ENCODE data around the gene TANK. TPM values are rescaled to one million over a fixed set of nuclear protein-coding genes. Genes with fewer than 3 reads are reported as not detected.

The TANK gene, protein sequence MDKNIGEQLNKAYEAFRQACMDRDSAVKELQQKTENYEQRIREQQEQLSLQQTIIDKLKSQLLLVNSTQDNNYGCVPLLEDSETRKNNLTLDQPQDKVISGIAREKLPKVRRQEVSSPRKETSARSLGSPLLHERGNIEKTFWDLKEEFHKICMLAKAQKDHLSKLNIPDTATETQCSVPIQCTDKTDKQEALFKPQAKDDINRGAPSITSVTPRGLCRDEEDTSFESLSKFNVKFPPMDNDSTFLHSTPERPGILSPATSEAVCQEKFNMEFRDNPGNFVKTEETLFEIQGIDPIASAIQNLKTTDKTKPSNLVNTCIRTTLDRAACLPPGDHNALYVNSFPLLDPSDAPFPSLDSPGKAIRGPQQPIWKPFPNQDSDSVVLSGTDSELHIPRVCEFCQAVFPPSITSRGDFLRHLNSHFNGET
- 88.2 and 91.4 TPM in 2 replicates for total RNA-seq

DNA sequence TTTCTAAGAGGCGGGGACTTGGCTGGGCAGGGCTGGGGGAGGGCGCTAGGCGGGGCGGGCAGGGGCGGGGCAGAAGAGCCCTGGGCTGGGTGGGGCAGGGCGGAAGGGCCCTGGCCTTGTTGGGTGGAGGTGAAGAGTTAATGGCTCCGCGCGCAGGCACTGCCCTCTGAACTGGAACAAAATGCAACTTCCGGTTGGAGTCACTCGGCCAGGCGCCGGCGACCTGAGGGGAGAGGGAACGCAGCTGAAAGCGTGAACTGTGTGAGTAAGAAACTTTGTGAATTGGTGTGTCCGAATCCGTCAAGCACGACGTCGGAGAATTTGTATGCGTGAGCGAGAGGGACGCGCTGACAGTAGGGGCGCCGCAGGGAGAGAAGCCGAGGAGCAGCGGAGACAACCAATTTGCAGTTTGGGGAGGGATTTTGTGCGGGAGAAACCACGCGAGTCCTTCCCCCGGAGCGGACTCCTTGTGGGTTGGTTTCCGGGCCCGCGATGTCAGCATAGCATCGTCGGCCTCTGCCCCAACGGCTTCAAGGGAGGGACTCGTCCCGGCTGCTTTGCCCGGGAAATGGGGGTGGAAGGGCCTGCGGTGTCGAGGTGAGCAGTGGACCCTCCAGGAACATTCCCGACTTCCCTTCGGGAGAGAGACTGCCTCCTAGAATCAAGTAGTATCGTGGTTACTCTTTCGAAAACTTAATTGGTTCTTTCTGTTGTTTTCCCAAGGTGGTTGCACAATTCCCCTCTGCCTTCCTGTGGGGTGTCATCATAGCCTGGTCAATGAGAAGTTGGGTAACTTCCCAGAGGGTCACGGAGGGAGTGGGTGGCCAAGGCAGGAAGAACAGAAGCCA lies at the start of gene TANK:
Gene TANK (plus strand): TSS at position 203 of the 848 bp plus-strand sequence. CDS start 19,235 bp downstream, outside the sequence.

Other genes starting within 250 kb of the TANK start
- 104 and 124 TPM in 2 replicates for gene PSMD14, start 148.0 kb downstream of the TANK start, total RNA-seq